ENCODE measurements around the gene DYDC1. TPM values are rescaled to one million over a fixed set of nuclear protein-coding genes. Genes with fewer than 3 reads are reported as not detected.

The DYDC1 gene
- total RNA-seq, 1 donor from 2014 or later = not detected

DNA sequence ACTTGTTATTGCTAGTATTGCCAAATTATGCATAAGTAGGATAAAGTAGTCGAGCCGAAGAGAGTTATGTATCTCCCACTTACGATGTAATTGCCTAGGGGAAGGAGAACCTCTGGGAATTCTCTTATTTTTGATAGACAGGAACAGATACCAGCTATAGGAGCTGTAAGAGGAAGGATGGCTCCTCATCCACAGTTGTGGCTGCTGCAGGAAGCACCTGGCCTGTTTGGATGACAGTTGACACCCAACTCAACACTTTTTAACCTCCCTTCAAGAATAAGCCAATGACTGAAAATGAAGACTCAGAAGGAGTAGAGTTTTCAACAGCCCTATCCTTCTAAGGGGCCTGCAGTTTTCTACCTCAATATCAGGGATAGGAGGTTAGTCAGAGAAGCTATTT is 6.3 kb downstream of the DYDC1 start:
- no peak for DNase-seq
- H3K4me1 ChIP-seq = no peaks in the 10 kb centered on the region
- no peaks in the 10 kb centered on the region for H3K36me3 ChIP-seq
- no peak for TF ChIP-seq CTCF (IDR thresholded peaks at IDR 0.05; ENCODE audit: borderline replicate concordance)
- H3K4me3 ChIP-seq = no peak overlapping the region
- no peaks in the 10 kb centered on the region for H3K9me3 ChIP-seq (replicated peaks)
- peaks cover 31% of the 10 kb centered on the region for H3K27me3 ChIP-seq (ENCODE audit: low read depth)
- H3K27ac ChIP-seq (replicated peaks) = no peak overlapping the region
- intact Hi-C loops (cut with micrococcal nuclease) = no loop called here

DNA sequence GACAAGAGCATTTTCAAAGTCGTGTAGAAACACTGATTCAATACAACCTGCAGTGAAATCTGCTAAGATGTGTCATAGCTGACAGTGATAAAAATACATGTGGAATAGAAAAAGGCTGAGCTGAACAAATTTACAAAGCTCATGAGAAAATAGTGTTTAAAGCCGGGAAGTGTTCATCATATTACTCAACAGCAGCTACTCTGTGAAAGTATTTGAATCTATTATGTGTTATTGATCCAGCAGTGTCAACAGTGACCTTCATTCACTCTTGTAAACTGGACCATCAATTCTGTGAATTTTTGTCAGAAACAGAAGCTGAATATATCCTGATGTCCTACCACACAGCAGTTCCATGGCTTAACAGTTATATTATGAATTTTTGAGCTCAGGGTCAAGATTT is 11.6 kb downstream of the DYDC1 start:
- Histone ChIP-seq H3K9me3 (replicated peaks) (no peaks in the 10 kb centered on the region), H3K4me1 (no peaks in the 10 kb centered on the region), H3K27me3 (ENCODE audit: low read depth) (peaks cover 3% of the 10 kb centered on the region), H3K27ac (replicated peaks) (no peak overlapping the region), H3K4me3 (no peak overlapping the region), H3K36me3 (no peaks in the 10 kb centered on the region)
- no peak for TF ChIP-seq CTCF (IDR thresholded peaks at IDR 0.05; ENCODE audit: borderline replicate concordance)
- intact Hi-C loops (cut with micrococcal nuclease) = no loop called here
- no peak for DNase-seq

- Histone ChIP-seq H3K27ac (replicated peaks) (no peak overlapping the region), H3K9me3 (replicated peaks) (no peaks in the 10 kb centered on the region), H3K27me3 (ENCODE audit: low read depth) (peaks cover 3% of the 10 kb centered on the region), H3K4me3 (no peak overlapping the region), H3K4me1 (no peaks in the 10 kb centered on the region), H3K36me3 (no peaks in the 10 kb centered on the region)
- TF ChIP-seq CTCF (IDR thresholded peaks at IDR 0.05; ENCODE audit: borderline replicate concordance) = no peak
- intact Hi-C loops (cut with micrococcal nuclease) = no loop called here
- no peak for DNase-seq
These were observed 12.3 kb downstream of the DYDC1 start for GRCh38 chr10:80344276-80344675.

DNA sequence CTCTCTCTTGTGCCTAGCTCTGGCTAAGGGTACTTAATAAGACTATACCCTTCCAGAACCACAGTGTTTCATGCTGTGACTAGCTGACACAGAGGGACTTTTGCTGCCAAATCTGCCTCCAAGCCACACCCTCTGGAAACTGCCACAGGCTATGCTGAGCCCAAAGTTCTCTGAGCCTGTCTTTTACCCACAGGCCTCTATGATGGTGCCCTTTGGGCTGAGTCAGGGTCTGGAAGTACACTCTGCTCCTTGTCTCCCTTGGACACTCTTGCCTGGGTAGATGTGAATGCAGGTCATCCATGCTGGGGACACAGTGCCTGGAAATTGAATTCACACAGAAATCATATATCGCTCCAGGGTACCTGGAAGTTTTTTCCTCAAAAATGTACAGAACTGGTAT is 22.6 kb downstream of the DYDC1 start:
- Histone ChIP-seq H3K9me3 (replicated peaks) (peaks cover 8% of the 10 kb centered on the region), H3K36me3 (no peaks in the 10 kb centered on the region), H3K27ac (replicated peaks) (no peak overlapping the region), H3K27me3 (ENCODE audit: low read depth) (peaks cover 14% of the 10 kb centered on the region), H3K4me1 (no peaks in the 10 kb centered on the region), H3K4me3 (no peak overlapping the region)
- no peak for TF ChIP-seq CTCF (IDR thresholded peaks at IDR 0.05; ENCODE audit: borderline replicate concordance)
- no peak for DNase-seq
- intact Hi-C loops (cut with micrococcal nuclease) = no loop called here

DNA sequence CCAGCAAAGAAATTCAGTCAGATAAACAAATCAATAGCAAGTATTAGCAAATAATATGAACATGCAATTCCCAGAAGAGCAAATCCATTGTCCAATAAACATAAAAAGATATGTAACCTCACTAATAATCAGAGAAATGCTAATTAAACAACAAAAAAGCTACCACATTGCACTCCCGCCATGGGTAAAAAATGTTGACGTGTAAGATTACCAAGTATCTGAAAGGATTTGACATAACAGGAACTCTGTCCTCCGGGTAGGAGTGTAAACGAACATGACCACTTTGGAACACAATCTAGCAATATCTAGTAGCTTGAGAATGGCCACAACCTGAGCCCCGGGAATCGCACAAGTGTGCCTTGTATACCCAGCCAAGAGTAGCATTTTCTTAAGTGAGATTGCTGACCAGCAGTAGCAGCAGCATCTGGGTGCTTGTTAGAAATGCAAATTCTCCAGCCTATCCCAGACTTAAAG is 31.6 kb downstream of the DYDC1 start:
- no peak for DNase-seq
- Histone ChIP-seq H3K27me3 (ENCODE audit: low read depth) (peaks cover 48% of the 10 kb centered on the region), H3K4me3 (no peak overlapping the region), H3K4me1 (no peaks in the 10 kb centered on the region), H3K36me3 (no peaks in the 10 kb centered on the region), H3K27ac (replicated peaks) (no peak overlapping the region), H3K9me3 (replicated peaks) (no peaks in the 10 kb centered on the region)
- intact Hi-C loops (cut with micrococcal nuclease) = no loop called here
- TF ChIP-seq CTCF (IDR thresholded peaks at IDR 0.05; ENCODE audit: borderline replicate concordance) = no peak

DNA sequence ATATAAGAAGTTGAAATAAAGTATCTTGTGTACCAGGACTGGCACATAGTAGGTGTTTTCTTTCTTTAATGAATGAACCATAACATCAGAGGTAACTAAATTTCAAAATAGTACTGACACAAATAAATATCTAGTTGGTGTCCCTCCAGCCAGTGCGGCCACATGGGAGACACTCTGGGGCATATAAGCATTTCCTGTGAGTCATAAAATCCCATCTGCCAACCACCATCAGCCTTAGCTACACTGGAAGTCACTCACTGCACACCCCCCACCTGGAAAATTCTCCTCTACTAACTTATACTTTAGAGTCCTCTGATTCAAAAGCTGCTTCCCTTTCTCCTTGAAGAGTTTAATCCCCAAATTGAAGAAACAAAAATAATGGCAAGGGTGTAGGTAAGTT is 32.5 kb downstream of the DYDC1 start:
- no peak overlapping the region for H3K4me3 ChIP-seq
- peaks cover 41% of the 10 kb centered on the region for H3K27me3 ChIP-seq (ENCODE audit: low read depth)
- H3K36me3 ChIP-seq = no peaks in the 10 kb centered on the region
- intact Hi-C loops (cut with micrococcal nuclease) = no loop called here
- H3K4me1 ChIP-seq = no peaks in the 10 kb centered on the region
- DNase-seq = no peak
- no peak overlapping the region for H3K27ac ChIP-seq (replicated peaks)
- TF ChIP-seq CTCF (IDR thresholded peaks at IDR 0.05; ENCODE audit: borderline replicate concordance) = no peak
- H3K9me3 ChIP-seq (replicated peaks) = no peaks in the 10 kb centered on the region

Data from left ventricle myocardium inferior (tissue), 1 donor.